ENCODE data around the gene USH2A. TPM values are rescaled to one million over a fixed set of nuclear protein-coding genes. Genes with fewer than 3 reads are reported as not detected.
A peak's percentile ranks its signal among the peaks of the same experiment; 100 is the strongest.

Gene USH2A
- total RNA-seq, 4 donors from 2014 or later, result under 0.01 to 1.0 (median under 0.01) TPM; not detected in 1

DNA sequence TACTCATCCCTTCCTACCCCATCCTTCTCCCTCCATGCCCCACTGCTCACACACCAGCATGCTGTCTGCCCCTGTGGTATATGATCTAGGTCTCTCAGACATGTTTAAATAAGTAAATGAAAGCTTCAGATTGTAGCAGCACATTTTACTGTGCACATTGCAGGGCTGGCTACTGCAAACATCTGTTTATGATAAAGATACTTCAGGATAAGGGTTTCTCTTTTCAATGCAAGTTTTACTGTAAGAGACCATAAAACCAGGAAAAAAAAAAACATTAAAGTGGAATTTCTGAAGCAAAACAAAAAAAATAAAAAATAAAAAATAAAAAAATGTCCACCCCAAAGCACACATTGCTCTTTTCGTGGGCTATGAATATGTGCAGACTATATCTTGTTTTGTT, 184.4 kb downstream of the USH2A start:
- no peak for TF ChIP-seq POLR2A (IDR thresholded peaks at IDR 0.05)
- TF ChIP-seq, protein P1, sequence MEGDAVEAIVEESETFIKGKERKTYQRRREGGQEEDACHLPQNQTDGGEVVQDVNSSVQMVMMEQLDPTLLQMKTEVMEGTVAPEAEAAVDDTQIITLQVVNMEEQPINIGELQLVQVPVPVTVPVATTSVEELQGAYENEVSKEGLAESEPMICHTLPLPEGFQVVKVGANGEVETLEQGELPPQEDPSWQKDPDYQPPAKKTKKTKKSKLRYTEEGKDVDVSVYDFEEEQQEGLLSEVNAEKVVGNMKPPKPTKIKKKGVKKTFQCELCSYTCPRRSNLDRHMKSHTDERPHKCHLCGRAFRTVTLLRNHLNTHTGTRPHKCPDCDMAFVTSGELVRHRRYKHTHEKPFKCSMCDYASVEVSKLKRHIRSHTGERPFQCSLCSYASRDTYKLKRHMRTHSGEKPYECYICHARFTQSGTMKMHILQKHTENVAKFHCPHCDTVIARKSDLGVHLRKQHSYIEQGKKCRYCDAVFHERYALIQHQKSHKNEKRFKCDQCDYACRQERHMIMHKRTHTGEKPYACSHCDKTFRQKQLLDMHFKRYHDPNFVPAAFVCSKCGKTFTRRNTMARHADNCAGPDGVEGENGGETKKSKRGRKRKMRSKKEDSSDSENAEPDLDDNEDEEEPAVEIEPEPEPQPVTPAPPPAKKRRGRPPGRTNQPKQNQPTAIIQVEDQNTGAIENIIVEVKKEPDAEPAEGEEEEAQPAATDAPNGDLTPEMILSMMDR (IDR thresholded peaks at IDR 0.05), result no peak
- no peak for TF ChIP-seq EP300 (IDR thresholded peaks at IDR 0.05)
- H3K9me3 ChIP-seq, result no peaks in the 10 kb centered on the region
- DNase-seq (ENCODE audit: low spot score in 2 of 2), result no peak
- 60 to 68% methylated on average over 1 of the region's 1 CpG for WGBS, 2 donors
- H3K27me3 ChIP-seq, result no peaks in the 10 kb centered on the region
- H3K4me1 ChIP-seq, result no peaks in the 10 kb centered on the region
- H3K4me3 ChIP-seq, result no peak overlapping the region
- no peak overlapping the region for H3K27ac ChIP-seq
- H3K36me3 ChIP-seq, result no peaks in the 10 kb centered on the region

DNA sequence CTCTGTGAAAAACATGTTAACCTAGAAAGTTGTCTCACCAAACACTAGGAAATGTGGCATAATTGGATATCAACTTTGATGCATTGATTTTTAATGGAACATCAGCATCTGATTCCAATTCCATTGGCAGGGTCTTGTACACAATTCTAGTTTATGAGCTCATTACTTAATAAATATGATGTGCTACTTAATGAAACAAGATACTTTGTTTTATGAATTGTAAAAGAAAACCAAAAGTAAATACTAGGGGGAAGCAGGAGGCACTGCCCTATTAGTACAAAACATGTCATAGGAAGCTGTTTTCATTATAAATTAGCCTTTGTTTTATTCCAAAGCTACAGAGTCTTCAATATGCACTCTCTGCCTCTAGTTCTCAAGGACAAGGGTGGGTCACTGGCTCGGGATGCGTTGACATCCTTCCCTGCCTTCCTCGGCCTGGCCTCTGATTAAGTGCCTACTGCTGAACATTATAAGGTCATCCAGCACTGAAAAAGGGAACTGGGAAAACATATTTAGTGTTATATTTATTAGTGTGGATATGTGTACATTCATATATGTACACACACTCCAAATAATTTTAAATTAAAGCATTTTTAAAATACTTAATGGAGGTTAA, 185.2 kb downstream of the USH2A start:
- H3K27ac ChIP-seq, result no peak overlapping the region
- H3K36me3 ChIP-seq, result no peaks in the 10 kb centered on the region
- no peaks in the 10 kb centered on the region for H3K4me1 ChIP-seq
- no peak for TF ChIP-seq POLR2A (IDR thresholded peaks at IDR 0.05)
- TF ChIP-seq, protein P1 (IDR thresholded peaks at IDR 0.05), result no peak
- TF ChIP-seq EP300 (IDR thresholded peaks at IDR 0.05), result no peak
- no peak overlapping the region for H3K4me3 ChIP-seq
- 41 to 42% methylated on average over 3 of the region's 3 CpGs for WGBS, 2 donors
- H3K27me3 ChIP-seq, result no peaks in the 10 kb centered on the region
- no peaks in the 10 kb centered on the region for H3K9me3 ChIP-seq
- DNase-seq (ENCODE audit: low spot score in 2 of 2), result no peak

DNA sequence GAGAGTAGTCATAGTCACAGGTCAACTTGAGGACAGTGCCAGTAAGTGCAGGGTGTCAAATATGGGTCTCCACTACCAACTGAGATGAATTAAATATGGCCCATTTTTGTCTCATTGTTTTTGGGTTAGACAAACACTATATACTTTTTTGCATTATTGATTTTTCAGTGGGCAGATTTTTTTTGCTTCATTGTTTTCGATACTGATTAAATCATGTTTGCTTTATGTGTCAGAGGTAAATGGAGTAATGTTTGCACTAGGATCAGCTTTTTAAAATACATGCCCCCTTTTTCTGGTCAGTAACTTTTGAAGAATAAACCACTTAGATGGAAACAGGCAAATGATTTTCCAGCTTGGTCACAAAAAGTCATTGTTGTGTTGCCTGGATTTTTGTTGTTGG, 199.0 kb downstream of the USH2A start:
- Histone ChIP-seq H3K27me3 (no peaks in the 10 kb centered on the region), H3K36me3 (no peaks in the 10 kb centered on the region), H3K4me3 (no peak overlapping the region), H3K27ac (no peak overlapping the region), H3K9me3 (no peaks in the 10 kb centered on the region), H3K4me1 (peaks cover 0 to 4% (median 0%) of the 10 kb centered on the region in 4 donors)
- TF ChIP-seq EP300 (IDR thresholded peaks at IDR 0.05) (no peak), POLR2A (IDR thresholded peaks at IDR 0.05) (no peak)
- TF ChIP-seq, protein P1 (IDR thresholded peaks at IDR 0.05), result no peak
- DNase-seq (ENCODE audit: low spot score in 2 of 2), result no peak
- 95 to 100% methylated on average over 1 of the region's 1 CpG for WGBS, 2 donors

DNA sequence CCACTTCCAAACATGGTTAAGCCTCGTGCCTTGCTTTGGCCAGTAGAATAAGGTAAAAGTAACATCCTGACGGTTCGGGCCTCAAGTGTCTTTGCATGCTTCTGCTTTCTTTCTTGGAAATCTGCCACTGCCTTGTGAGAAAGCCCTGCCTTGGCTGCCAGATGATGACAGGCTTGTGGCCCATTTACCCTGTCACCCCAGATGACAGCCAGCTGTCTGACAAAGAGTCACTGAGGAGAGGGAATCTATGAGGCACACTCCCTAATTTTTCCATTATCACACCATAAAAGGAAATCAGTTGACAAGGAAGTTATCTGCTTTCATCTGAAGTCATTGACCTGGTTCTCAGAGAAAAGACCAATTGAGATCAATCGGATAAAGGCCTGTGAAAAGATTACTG, 199.8 kb downstream of the USH2A start:
- DNase-seq (ENCODE audit: low spot score in 2 of 2), result no peak
- Histone ChIP-seq H3K27ac (no peak overlapping the region), H3K9me3 (no peaks in the 10 kb centered on the region), H3K4me3 (no peak overlapping the region), H3K36me3 (no peaks in the 10 kb centered on the region), H3K27me3 (no peaks in the 10 kb centered on the region), H3K4me1 (peaks cover 0 to 4% (median 0%) of the 10 kb centered on the region in 4 donors)
- no peak for TF ChIP-seq EP300 (IDR thresholded peaks at IDR 0.05)
- WGBS, 2 donors, result 57 to 60% methylated on average over 4 of the region's 4 CpGs

DNA sequence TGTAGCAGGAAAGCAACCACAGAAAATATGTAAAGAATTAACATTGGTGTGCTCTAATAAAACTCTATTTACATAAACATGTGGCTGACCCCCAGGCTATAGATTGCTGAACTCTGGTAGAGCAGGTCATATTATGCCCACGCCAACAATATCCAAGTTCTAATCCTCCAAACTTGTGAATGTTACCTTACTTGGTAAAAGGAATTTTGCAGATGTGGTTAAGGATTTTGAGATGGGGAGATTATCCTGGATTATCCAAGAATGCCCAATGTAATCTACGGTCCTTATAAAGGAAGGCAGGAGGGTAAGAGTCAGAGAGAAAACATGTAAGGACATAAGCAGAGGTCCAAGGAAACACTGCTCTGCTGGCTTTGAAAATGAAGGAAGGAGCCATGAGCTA, 201.0 kb downstream of the USH2A start:
- Histone ChIP-seq H3K27ac (peak overlapping the region in 1 of 4 donors; percentile 78), H3K9me3 (no peaks in the 10 kb centered on the region), H3K4me1 (peaks cover 0 to 4% (median 0%) of the 10 kb centered on the region in 4 donors), H3K4me3 (no peak overlapping the region), H3K27me3 (no peaks in the 10 kb centered on the region), H3K36me3 (no peaks in the 10 kb centered on the region)
- 91 to 100% methylated on average over 2 of the region's 2 CpGs for WGBS, 2 donors
- TF ChIP-seq POLR2A (IDR thresholded peaks at IDR 0.05), result no peak
- no peak for TF ChIP-seq EP300 (IDR thresholded peaks at IDR 0.05)
- TF ChIP-seq, protein P1 (IDR thresholded peaks at IDR 0.05), result no peak
- DNase-seq (ENCODE audit: low spot score in 2 of 2), result no peak

Data from tibial nerve (tissue), 4 donors.